Non-pigmented ciliary epithelial cell (primary cell): ENCODE data around the gene PROC.
"Not testable (repeated sequence)": the region's sequence is repeated elsewhere in the genome, so short reads cannot be mapped to it uniquely, and the experiment has no call there.

Experiments used
- DNase-seq: peaks from one replicate; pipeline ENCODE4 v3.0.0-alpha.2; 2010; ENCODE audit warnings: low read depth

PROC gene

DNA sequence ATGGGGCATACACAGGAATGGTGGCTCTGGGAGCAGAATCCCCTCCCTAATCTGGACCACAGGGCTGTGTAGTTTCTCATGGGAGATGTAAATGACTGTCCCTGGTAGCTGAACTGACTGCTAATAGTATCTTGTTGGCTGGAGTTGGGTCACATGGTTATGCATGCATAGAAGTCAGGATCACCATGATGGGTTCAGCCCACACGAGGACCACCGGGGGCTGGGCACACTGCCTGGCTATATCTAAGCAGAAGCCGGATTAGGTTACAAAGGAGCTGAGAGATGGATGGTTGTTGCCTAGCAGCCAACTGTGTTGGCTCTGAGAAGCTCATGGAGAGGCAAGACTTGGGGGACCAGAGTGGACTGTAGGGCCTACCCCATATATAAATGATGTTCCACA lies 23.7 kb upstream of the PROC start:
- no peak for DNase-seq

- no peak for DNase-seq
Observed at GRCh38 chr2:127397568-127398238, 20.5 kb upstream of the PROC start.

DNA sequence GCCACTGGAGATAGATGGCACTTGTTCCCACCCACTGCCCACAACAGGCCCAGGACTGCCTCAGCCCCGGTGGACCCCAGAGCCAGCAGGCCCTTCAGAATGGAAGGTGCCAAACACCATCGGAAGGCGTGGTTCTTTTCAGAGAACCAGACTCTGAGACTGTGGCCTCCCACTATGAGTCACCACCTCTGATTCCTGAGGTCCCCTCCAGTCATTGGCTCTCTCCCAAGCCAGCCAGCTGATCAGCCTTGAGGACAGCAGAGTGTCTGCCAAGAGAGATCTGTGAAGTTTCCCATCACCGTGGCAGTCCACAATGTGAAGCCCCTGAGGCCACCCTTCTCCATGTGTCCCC lies 20.0 kb upstream of the PROC start:
- peak; percentile 74 for DNase-seq

GRCh38 chr2:127400533-127400896 lies 17.7 kb upstream of the PROC start:
- DNase-seq = no peak

DNA sequence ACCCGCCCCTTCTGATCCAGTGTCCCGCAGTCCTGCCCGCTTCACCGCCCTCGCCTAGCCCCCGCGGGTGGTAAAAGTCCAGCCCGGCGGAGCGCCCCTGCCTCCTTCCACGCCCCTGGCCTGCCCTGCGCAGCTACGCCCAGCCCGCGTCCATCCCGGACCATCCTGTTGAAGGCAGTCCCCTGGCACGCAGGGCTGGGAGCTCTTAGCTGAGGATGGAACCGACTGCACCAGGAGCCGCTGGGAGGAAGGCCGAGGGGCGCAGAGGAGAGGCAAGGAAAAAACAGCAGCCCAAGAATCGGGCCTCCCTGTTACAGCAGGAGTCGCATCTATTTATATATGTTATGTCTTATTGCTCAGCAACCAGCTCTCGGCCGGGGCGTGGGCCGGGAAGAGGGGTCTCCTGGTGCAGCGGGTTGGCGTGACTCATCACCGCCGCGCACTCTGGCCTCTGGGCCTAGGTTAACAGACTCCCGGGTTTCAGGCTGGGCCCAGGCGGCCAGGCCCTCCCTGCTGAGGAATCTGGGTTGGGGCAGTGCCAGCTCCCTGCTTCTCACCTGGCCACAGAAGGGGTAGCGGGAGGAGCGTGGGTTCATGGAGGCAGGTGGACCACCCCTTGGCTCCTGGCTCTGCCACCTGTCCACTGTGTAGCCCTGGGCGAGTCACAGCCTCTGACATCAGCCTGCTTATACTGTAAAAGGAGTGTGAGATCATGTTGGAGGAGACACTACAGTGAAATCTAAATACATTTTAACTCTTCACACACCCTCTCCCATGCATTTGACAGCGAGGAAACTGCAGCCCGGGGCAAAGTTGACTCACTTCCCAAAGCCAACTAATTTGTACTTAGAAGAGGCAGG lies 17.1 kb upstream of the PROC start:
- no peak for DNase-seq

DNA sequence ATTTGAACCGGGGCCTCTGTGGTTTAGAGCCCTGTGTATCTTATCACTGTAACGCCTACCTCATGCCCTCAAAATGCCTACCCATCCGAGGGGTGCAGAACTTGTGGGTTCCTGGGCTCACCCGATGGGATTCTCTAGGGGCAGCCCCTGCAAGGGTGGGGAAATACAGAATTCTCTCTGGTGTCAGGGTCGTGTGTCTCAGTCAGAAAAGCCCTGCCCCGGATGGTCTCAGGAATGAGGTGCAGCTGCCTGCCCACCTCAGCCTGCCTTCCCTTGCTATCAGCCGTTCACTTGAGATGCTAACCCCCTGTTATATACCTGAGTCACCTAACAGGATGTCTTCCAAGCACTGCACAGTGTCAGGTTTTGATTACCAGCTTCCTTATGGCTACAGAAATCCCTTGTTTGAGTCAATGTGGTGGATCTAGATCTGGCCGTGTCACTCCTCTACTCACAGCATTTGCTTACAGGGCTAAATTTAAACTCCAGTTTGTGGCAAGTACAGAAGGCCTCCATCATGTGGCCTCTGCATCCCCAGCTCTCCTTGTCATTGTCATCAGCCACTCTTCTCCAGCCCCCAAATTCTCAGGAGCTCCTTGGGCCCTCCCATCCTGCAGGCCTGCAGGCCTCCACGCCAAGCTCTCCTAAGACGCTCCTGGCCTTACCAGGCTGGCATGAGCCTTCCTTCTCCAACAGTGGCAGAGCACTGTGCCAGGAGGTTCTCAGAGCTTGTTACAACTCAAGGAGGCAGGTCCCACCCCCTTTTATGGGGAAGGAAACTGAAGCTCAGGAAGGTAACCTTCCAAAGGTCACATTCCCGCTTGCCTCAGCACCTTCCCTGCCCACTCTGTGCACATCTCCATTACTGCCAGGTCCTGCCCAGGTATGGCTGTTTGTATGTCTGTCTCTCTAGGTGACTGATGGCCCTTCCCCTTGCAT lies 16.2 kb upstream of the PROC start:
- DNase-seq = no peak

- no peak for DNase-seq
Observed at GRCh38 chr2:127403460-127403859, 14.8 kb upstream of the PROC start.

DNA sequence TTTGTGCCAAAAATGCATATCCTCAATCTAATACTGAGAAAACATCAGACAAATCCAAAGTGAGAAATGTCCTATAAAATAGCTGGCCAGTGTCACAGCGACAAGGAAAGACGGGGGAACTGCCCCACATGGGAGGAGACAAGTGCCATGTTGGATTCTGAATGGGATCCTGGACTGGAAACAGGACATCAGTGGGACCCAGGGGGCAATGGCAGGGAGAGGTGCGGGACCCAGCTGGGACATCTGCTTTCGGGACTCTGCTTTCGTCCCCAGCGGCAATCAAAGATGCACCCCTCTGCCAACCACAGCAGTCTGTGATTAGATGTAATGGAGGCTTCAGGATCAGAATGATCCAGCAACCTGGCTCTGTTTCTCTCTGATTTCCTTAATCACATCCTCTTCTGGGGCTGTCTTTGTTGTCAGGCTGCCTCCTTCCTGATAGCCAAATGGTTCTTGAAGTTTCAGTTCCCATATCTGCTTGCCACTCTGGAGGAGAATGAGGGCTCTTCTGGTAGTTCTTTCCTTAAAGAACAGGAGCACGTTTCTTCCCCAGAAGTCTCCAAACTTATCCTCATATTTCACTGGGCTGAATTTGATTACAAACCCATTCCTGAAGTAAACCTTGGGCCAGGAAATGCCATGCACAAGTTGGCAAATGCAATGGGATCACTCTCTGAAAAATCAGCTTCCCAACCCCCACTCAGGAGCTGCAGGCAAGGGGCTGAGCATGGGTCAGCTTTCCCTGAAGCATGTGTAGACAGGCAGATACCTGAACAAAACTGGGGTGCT lies 13.6 kb upstream of the PROC start:
- DNase-seq = no peak

DNA sequence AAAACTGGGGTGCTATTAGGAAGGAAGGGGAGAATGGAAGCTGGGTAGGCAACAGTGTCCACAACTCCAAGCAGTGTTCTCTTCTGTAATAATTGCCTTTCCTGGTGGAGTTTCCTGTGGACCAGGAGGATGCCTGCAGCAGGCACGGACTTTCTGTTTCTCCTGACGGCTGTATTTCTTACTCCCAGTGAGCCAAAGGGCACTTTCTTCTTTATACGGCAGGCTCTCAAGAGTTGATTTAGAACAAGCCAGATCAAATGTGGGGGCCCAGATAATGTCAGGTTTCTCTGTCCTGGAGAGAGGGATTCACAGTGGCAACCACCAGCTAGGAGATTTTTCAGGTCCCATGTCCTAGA lies 13.0 kb upstream of the PROC start:
- no peak for DNase-seq

DNA sequence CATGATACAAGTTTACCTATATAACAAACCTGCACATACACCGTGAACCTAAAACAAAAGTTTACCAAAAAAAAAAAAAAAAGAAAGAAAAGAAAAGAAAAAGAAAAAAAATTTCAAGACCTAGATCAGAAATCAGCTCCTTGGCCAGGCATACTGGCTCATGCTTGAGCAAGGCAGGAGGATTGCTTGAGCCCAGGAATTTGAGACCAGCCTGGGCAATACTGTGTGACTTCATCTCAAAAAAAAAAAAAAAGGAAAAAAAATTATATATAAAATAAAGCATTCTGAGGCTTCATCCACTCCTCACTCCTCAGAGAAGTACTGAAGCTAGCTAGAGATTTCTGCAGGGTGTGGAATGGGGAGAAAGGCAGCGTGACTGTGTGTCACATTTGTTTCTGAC lies 11.8 kb upstream of the PROC start:
- no peak for DNase-seq

DNA sequence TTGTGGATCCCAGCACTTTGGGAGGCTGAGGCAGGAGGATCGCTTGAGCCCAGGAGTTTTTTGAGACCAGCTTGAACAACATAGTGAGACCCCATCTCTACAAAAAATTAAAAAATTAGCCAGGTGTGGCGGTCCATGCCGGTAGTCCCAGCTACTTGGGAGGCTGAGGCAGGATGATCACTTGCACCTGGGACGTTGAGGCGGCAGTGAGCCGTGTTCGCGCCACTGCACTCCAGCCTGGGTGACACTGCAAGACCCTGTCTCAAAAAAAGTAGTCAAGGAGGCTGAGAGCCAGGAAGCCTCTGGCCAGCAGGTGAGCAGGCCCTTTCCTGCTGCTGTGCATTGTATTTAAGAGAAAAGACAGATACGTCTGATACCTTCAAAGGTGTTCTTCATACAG lies 11.1 kb upstream of the PROC start:
- no peak for DNase-seq

DNA sequence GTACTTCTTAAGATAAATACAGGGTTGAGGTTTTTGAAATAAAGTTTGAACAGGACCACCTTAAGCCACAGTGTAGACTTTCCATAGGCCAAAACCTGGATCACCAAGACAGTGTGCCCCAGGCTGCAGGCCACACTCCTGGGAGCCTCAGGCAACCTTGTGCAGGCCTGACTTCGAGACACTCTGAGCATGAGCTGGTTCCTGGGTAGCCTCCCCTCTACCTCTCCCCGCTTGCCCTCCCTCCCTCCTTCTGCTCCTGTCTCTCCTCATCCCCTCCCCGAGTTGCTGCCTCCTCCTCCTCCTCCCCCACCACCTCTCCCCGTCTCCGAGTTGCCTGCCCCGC lies 10.6 kb upstream of the PROC start:
- no peak for DNase-seq

DNA sequence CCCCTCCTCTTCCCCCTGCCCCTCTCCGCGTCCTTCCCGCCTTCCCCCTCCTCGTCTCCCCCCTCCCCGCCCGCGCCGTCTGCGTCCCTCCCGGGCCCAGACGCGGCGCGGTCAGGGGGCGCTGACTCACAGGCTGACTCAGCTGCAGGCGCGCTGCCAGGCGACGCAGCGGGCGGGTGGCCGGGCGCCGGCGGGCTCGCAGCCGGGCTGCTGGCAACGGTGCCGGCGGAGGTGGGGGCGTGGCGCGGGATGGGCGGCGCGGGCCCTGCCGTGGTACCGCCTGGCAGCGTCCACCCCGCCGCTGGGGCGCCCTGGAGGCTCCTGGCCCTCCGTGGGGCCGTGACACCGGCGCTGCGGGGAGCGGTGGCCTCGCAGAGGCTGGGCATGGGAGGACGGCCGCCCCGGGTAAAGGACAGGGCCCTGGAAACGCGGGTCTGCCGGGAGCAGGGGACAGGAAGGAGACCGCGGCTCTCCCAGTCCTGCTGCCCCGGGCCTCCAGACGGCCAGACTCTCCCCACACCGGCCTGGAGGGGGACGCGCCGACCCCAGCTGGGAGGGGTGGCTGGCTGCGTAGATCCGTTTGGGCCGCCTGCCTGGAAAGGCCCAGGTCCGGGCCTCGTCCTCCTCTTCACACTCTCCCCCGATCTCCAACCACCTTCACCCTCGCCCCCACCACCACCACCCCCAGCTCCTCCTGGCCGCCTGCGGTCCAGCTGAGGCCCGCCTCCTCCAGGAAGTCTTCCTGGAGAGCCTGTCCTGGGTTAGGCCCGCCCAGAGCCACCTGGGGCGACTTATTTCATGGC lies 10.0 kb upstream of the PROC start:
- peak; percentile 28 for DNase-seq

DNA sequence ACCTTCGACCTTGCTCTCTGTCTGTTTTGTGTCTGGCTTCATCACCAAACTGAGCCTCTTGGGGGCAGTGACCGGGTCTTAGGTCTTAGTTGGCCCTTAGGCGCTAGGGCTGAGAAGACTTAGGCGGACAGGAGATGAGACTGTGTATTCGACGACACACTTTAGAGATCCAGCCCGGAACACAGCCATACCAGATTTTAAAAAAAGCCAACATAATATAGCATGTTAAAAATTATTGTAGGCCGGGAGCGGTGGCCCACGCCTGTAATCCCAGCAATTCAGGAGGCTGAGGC lies 9.5 kb upstream of the PROC start:
- no peak for DNase-seq

DNA sequence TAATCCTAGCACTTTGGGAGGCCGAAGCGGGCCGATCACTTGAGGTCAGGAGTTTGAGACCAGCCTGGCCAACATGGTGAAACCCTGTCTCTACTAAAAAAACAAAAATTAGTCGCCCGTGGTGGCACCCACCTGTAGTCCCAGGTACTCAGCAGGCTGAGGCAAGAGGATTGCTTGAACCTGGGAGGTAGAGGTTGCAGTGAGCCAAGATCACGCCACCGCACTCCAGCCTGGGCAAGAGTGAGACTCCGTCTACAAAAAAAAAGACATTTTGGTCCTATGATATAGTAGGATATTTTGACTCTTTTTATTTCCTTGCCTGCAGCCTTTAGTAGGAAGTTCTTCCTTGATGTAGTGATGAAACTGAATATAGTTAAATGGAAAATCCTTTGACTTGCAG lies 8.5 kb upstream of the PROC start:
- not testable (repeated sequence) for DNase-seq

DNA sequence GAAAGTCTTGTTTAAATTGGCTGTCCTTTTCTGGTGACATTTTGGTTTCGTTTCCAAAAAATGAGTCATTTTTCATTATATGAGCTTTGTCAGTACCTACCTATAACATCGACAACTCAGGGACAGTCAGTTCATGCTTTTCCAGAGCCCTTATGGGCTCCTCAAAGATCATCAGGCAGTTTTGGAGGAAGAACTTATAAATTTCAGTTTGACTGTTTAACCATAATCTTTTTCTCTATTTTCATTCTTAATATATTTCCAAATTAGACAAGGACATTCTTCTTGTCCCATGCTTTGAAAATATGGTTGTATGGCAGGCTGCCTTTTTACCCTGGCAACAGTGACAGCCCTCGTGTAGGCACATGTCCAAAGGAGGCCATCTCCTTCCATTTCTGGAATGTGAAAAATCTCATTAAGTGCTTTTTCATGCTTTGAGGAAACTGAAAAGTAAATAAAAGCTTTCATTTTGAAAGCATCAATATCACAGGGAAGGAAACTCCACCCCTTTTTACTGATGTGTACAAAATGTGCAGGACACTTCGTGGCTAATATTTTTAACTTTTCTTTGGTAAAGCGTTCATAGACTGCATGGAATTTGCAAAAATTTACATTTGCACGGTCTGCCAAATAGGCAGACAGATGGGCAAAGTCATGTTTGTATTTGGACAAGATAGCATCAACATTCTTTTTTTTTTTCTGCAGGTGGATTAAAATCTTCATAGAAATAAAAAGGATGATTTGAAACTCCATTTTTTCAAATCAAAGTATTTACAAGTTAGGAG lies 7.2 kb upstream of the PROC start:
- DNase-seq = no peak

DNA sequence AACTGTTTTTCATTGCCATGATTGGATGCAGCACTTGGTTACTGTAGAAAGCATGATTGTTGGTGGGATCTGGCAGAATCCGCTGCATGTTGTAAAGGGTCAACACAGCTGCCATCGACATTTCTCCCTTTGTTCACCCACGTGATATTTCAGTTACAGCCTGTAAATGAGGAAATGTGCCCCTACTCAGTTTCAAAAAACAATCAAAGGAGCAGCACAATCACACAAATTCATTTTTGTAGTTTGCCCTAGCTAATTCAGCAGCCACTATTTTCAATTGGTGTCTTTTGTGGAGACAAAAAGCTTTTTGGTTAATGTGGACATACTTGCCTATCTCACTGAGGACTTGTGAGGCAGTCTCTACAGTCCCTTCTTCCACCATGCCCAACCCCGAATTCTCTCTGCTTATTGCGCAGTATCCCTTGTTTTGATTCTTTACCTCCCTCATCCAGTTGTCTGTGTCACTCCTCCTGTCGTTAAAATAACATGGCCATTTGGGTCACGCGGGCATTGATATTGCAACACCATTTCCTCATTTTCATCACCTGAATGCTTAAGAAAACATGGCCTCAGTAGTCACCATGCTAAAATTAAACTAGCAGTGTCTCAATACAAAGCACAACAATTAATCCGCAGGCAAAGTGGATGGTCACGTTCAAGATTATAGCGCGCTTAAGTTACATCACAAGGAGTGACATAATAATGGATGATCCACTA lies 6.4 kb upstream of the PROC start:
- DNase-seq = no peak

GRCh38 chr2:127413200-127413599 lies 5.0 kb upstream of the PROC start:
- no peak for DNase-seq

DNA sequence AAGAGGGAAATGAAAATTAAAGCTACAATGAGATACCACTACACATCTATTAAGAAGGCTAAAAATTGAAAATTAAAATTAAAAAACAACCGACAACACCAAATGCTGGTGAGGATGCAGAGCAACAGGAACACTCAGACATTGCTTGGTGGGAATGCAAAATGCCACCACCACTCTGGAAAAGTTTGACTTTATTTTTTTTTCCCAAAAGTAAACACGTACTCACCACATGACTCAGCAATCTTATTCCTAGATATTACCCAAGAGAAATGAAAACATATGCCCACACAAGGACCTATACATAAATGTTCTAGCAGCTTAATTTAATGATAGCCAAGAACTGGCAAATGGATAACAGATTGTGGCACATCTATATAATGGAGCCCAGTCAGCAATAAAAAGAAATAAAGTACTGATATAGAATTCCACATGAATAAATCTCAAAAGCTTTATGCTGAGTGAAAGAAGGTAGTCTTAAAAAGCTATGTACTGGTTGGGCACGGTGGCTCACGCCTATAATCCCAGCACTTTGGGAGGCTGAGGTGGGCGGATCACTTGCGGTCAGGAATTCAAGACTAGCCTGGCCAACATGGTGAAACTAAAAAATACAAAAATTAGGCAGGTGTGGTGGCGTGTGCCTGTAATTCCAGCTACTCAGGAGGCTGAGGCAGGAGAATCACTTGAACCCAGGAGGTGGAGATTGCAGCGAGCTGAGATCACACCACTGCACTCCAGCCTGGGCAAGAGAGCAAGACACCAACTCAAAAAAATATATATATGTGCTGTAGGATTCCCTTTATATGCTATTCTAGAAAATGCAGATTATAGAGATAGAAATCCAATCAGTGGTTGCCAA lies 4.2 kb upstream of the PROC start:
- peak; percentile 20 for DNase-seq
